Loucy (cell line): Measurements from ENCODE around the gene HOXD13.

Experiments
- H2AFZ ChIP-seq: fragments of 200-600 bp; sonication (generic); 2 replicates; pipeline ENCODE4 v1.6.0; 2016; ENCODE audit warnings: antibody characterized with exemption, mild to moderate bottlenecking, low read length, moderate library complexity
- H3F3A ChIP-seq: fragments of 200-600 bp; 2 replicates; pipeline ENCODE4 v1.6.0; 2016; ENCODE audit warnings: antibody characterized with exemption, low read depth, mild to moderate bottlenecking
- H3K27me3 ChIP-seq: fragments of 200-600 bp; sonication (generic); 2 replicates; pipeline ENCODE4 v1.6.1; 2014; ENCODE audit warnings: low read length, mild to moderate bottlenecking; ENCODE audit not compliant: insufficient read depth, poor library complexity, severe bottlenecking
- H3K36me3 ChIP-seq: fragments of 200-600 bp; sonication (generic); 2 replicates; pipeline ENCODE4 v1.6.1; 2016; ENCODE audit warnings: low read length; ENCODE audit not compliant: insufficient read depth
- H3K4me1 ChIP-seq: fragments of 200-600 bp; sonication (generic); 2 replicates; pipeline ENCODE4 v1.5.1; 2014; ENCODE audit warnings: low read length, mild to moderate bottlenecking; ENCODE audit not compliant: insufficient read depth, poor library complexity, severe bottlenecking
- H3K4me2 ChIP-seq: fragments of 200-600 bp; sonication (generic); 2 replicates; pipeline ENCODE4 v1.6.0; 2014; ENCODE audit warnings: antibody characterized with exemption, low read length, low read depth, mild to moderate bottlenecking; ENCODE audit not compliant: poor library complexity, severe bottlenecking
- H3K4me3 ChIP-seq: fragments of 200-600 bp; sonication (generic); 2 replicates; pipeline ENCODE4 v1.5.1; 2014; ENCODE audit warnings: low read length, mild to moderate bottlenecking, mixed read lengths; ENCODE audit not compliant: poor library complexity, severe bottlenecking
- H3K79me2 ChIP-seq: fragments of 200-600 bp; sonication (generic); 2 replicates; pipeline ENCODE4 v1.6.1; 2014; ENCODE audit warnings: low read length; ENCODE audit not compliant: insufficient read depth
- H3K9ac ChIP-seq: fragments of 200-600 bp; sonication (generic); 2 replicates; pipeline ENCODE4 v1.6.0; 2014; ENCODE audit warnings: mild to moderate bottlenecking, low read depth, low read length, moderate library complexity; ENCODE audit not compliant: poor library complexity, severe bottlenecking
- H3K9me2 ChIP-seq: fragments of 200-600 bp; sonication (generic); replicated peaks from 2 replicates; pipeline ENCODE4 v1.6.1; 2016; ENCODE audit warnings: low read depth, low read length, mixed read lengths
- H3K9me3 ChIP-seq: fragments of 200-600 bp; sonication (generic); 2 replicates; pipeline ENCODE4 v1.6.1; 2014; ENCODE audit warnings: mild to moderate bottlenecking, antibody characterized with exemption, low read length, low read depth; ENCODE audit not compliant: insufficient read depth
- H4K20me1 ChIP-seq: fragments of 200-600 bp; sonication (generic); 2 replicates; pipeline ENCODE4 v1.6.0; 2014; ENCODE audit warnings: antibody characterized with exemption, low read length, mild to moderate bottlenecking; ENCODE audit not compliant: insufficient read depth, poor library complexity, severe bottlenecking
- CTCF ChIP-seq: fragments of 200-600 bp; sonication (generic); conservative IDR thresholded peaks from 2 replicates; pipeline ENCODE4 v1.5.1; 2014; ENCODE audit warnings: mild to moderate bottlenecking, antibody characterized with exemption, low read length
- EZH2phosphoT487 ChIP-seq: fragments of 200-600 bp; IDR thresholded peaks from 2 replicates; pipeline ENCODE4 v1.6.1; 2018; ENCODE audit warnings: antibody characterized with exemption, mild to moderate bottlenecking, moderate library complexity, borderline replicate concordance

Gene HOXD13

DNA sequence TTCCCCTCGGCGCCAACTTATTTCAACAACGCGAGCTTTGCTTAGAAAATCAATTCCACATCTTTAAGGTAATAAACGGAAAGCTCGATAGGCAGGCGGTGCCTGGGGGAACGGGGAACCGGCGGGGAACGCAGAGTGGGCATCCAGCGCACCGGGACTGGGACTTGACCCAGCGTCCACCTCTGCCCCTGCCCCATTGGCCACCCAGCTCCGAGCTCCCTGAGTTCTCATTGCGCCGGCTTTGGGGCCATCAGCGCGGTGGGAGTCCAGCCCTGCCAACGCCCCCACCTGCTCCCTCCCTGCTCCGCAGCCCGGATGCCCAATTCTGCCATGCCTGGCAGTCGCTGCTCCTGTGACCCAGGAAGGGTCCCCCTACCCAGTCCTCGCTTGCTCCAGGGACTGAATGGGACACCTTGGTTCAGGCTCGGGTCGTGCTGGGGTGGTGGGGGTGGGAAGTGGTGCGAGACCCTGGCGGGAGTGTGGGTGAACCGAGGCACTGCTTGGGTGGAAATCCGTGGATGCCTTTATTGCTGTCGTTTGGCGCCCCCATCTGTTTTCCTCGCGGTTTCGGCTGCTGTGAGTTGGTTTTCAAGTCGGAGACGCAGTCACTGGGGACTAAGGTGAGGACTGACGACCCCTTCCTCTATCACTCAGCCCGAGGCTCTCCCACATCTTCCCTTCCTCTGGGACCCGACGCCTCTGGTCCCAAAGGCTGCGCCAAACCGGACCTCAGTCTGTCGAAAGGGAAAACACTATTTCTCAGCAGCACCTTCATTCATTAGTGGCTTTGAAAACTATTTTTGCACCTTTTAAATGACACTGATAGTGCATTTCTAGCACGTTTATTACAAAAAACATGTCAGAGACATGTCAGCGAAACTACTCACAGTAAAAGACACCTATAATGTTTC lies 6.4 kb upstream of the HOXD13 start:
- Histone ChIP-seq H3K4me3 (no peak overlapping the region), H3K9ac (no peak overlapping the region), H4K20me1 (no peaks in the 10 kb centered on the region), H2AFZ (0 out of 2 replicates have a peak overlapping the region, but pooled peaks have one; percentile 58), H3K9me2 (no peaks in the 10 kb centered on the region), H3K4me2 (no peak overlapping the region), H3K36me3 (no peaks in the 10 kb centered on the region), H3K4me1 (no peaks in the 10 kb centered on the region), H3K79me2 (no peaks in the 10 kb centered on the region), H3K27me3 (no peaks in the 10 kb centered on the region), H3K9me3 (no peaks in the 10 kb centered on the region), H3F3A (no peaks in the 10 kb centered on the region)
- TF ChIP-seq CTCF (peak; percentile 80), EZH2phosphoT487 (no peak)

GRCh38 chr2:176087330-176088047 lies 5.0 kb upstream of the HOXD13 start:
- Histone ChIP-seq H4K20me1 (no peaks in the 10 kb centered on the region), H3K4me1 (no peaks in the 10 kb centered on the region), H3K4me3 (no peak overlapping the region), H3F3A (no peaks in the 10 kb centered on the region), H2AFZ (no peak overlapping the region), H3K27me3 (no peaks in the 10 kb centered on the region), H3K9ac (no peak overlapping the region), H3K9me3 (no peaks in the 10 kb centered on the region), H3K4me2 (no peak overlapping the region), H3K9me2 (no peaks in the 10 kb centered on the region), H3K36me3 (no peaks in the 10 kb centered on the region), H3K79me2 (no peaks in the 10 kb centered on the region)
- no peak for TF ChIP-seq CTCF

GRCh38 chr2:176088048-176088936 lies 4.2 kb upstream of the HOXD13 start:
- H3K27me3 ChIP-seq = no peaks in the 10 kb centered on the region
- no peak; the same call in 1 of the 2 replicates for TF ChIP-seq CTCF
- H3K4me3 ChIP-seq = no peak overlapping the region
- H2AFZ ChIP-seq = no peak overlapping the region
- H4K20me1 ChIP-seq = no peaks in the 10 kb centered on the region
- H3K79me2 ChIP-seq = no peaks in the 10 kb centered on the region
- H3F3A ChIP-seq = no peaks in the 10 kb centered on the region
- no peak overlapping the region for H3K9ac ChIP-seq
- H3K9me2 ChIP-seq = no peaks in the 10 kb centered on the region
- no peak overlapping the region for H3K4me2 ChIP-seq
- H3K36me3 ChIP-seq = no peaks in the 10 kb centered on the region
- H3K4me1 ChIP-seq = no peaks in the 10 kb centered on the region
- no peaks in the 10 kb centered on the region for H3K9me3 ChIP-seq
